H1 (cell line): ENCODE measurements around the gene ARHGAP24.

Experiments used
- ATF3 ChIP-seq: IDR thresholded peaks from 2 replicates; pipeline ENCODE4 v1.6.1; 2011; ENCODE audit warnings: low read depth, mild to moderate bottlenecking, low read length; ENCODE audit not compliant: insufficient read depth
- CREB1 ChIP-seq: IDR thresholded peaks from 2 replicates; pipeline ENCODE4 v1.6.1; 2012; ENCODE audit warnings: inconsistent platforms
- EGR1 ChIP-seq: IDR thresholded peaks from 2 replicates; pipeline ENCODE4 v1.6.1; 2011; ENCODE audit warnings: low read depth, low read length, borderline replicate concordance
- JUN ChIP-seq: IDR thresholded peaks from 2 replicates; pipeline ENCODE4 v1.6.1; 2011; ENCODE audit warnings: low read depth, mild to moderate bottlenecking, improper control_type of control experiment, low read length
- JUND ChIP-seq: IDR thresholded peaks from 2 replicates; pipeline ENCODE4 v1.6.1; 2011; ENCODE audit warnings: mild to moderate bottlenecking, improper control_type of control experiment, low read length
- POLR2A ChIP-seq, 2 experiments: IDR thresholded peaks; 1 replicate in 1 of 2; 2 replicates in 1 of 2; pipeline ENCODE4 v1.6.1; 2011; ENCODE audit warnings: low read depth in 2 of 2, low read length in 2 of 2, mild to moderate bottlenecking in 2 of 2; ENCODE audit errors: control extremely low read depth in 1 of 2
- SP1 ChIP-seq: IDR thresholded peaks from 2 replicates; pipeline ENCODE4 v1.6.1; 2011; ENCODE audit warnings: low read depth, low read length
- SUZ12 ChIP-seq: fragments of 200-600 bp; sonication (generic); IDR thresholded peaks from 2 replicates; pipeline ENCODE4 v1.6.1; 2012; ENCODE audit warnings: mild to moderate bottlenecking, inconsistent platforms, low read length, moderate library complexity, mixed read lengths
- TAF1 ChIP-seq: IDR thresholded peaks from 2 replicates; pipeline ENCODE4 v1.6.1; 2011; ENCODE audit warnings: mild to moderate bottlenecking, low read depth, low read length
- TEAD4 ChIP-seq: IDR thresholded peaks from 2 replicates; pipeline ENCODE4 v1.6.1; 2012; ENCODE audit warnings: low read depth, low read length, inconsistent platforms, mixed read lengths
- USF2 ChIP-seq: IDR thresholded peaks from 2 replicates; pipeline ENCODE4 v1.6.1; 2011; ENCODE audit warnings: low read length, improper control_type of control experiment
- ZNF274 ChIP-seq: IDR thresholded peaks from 2 replicates; pipeline ENCODE4 v1.7.0; 2012; ENCODE audit warnings: low read length, borderline replicate concordance; ENCODE audit errors: extremely low read depth
- TF ChIP-seq, protein P1 (sequence below), 3 experiments: IDR thresholded peaks; 1 replicate in 2 of 3; 2 replicates in 1 of 3; pipeline versions ENCODE4 v1.5.1 to v1.6.1; 2011; ENCODE audit warnings: low read length in 3 of 3, mild to moderate bottlenecking in 3 of 3, inconsistent platforms in 2 of 3, low read depth in 1 of 3, moderate library complexity in 1 of 3; ENCODE audit not compliant: insufficient read depth in 1 of 3; ENCODE audit errors: control extremely low read depth in 1 of 3
- TF ChIP-seq, protein P2 (sequence below): IDR thresholded peaks from 2 replicates; pipeline ENCODE4 v1.6.1; 2012; ENCODE audit warnings: low read length, inconsistent platforms

DNA sequence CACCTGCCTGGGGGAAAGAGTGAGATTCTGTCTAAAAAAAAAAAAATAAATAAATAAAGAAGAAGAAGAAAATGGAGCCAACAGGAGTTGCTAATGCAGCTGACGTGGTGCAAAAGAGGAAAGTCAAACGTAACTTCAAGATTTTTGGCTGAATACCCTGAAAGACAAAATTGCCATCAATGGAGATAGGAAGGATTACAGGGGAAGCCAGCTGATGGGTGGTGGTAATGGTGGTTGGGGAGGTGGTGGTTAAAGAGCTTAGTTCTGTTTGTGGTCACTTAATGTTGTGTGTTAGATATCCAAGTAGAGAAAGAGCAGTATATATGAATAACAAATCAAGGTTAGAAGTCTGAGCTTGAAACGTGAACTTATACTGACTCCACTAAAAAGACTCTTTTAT, 225.4 kb downstream of the ARHGAP24 start:
- TF ChIP-seq POLR2A (IDR thresholded peaks at IDR 0.05; ENCODE audit: control extremely low read depth in 1 of 2, low read depth in 2 of 2, low read length in 2 of 2) (no peak), SP1 (no peak), CREB1 (no peak), EGR1 (no peak), ATF3 (no peak), TEAD4 (no peak), TAF1 (no peak), USF2 (no peak), ZNF274 (no peak), JUND (no peak), JUN (no peak), SUZ12 (no peak)
- TF ChIP-seq, protein P1, sequence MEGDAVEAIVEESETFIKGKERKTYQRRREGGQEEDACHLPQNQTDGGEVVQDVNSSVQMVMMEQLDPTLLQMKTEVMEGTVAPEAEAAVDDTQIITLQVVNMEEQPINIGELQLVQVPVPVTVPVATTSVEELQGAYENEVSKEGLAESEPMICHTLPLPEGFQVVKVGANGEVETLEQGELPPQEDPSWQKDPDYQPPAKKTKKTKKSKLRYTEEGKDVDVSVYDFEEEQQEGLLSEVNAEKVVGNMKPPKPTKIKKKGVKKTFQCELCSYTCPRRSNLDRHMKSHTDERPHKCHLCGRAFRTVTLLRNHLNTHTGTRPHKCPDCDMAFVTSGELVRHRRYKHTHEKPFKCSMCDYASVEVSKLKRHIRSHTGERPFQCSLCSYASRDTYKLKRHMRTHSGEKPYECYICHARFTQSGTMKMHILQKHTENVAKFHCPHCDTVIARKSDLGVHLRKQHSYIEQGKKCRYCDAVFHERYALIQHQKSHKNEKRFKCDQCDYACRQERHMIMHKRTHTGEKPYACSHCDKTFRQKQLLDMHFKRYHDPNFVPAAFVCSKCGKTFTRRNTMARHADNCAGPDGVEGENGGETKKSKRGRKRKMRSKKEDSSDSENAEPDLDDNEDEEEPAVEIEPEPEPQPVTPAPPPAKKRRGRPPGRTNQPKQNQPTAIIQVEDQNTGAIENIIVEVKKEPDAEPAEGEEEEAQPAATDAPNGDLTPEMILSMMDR (IDR thresholded peaks at IDR 0.05; ENCODE audit: control extremely low read depth in 1 of 3, insufficient read depth in 1 of 3, low read depth in 1 of 3, low read length in 3 of 3) = no peak
- TF ChIP-seq, protein P2, sequence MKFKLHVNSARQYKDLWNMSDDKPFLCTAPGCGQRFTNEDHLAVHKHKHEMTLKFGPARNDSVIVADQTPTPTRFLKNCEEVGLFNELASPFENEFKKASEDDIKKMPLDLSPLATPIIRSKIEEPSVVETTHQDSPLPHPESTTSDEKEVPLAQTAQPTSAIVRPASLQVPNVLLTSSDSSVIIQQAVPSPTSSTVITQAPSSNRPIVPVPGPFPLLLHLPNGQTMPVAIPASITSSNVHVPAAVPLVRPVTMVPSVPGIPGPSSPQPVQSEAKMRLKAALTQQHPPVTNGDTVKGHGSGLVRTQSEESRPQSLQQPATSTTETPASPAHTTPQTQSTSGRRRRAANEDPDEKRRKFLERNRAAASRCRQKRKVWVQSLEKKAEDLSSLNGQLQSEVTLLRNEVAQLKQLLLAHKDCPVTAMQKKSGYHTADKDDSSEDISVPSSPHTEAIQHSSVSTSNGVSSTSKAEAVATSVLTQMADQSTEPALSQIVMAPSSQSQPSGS = no peak
